IPS-NIHi11 (cell line): ENCODE measurements around the gene CEMIP.

Source experiments
- DNase-seq: peaks from one replicate; pipeline ENCODE4 v3.0.0; 2012; ENCODE audit warnings: mixed read lengths, low spot score

The CEMIP gene

DNA sequence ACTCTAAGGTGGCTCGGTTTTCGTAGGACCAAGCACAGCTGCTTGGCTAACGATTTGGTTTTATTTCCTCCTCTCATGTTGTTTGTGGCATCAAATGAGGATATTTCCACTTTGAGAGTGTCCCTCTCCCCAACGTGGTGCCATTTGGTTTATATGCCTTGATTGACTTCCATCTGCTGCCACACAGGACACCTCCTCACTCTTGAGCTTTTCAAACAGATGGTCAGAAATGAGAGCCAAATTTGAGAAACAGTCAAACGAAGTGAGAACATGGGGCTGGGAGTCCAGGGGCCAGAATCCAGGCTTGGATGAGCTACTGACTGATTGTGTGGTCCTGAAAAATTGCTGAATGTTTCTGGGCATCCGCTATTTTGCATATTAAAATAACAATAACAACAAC is 43.5 kb downstream of the CEMIP start:
- DNase-seq: no peak

DNA sequence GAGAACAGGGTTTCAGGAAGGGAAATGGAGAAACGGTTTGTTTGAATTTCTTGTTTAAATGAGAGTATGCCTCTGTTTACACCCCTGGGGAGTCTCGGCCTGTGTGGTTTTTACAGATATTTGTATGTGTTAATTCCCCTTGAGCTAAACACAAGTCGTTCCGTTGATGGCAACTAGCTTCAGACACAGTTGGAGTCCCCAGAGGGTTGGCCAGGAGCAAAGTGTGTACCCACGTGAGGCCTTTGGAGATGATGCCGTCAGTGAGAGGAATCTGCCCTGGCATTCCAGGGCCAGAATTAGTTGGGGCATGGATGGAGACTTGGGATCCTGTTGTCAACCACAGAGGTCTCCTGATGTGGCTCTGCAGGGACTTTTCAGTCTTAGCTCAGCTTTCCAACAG is 44.0 kb downstream of the CEMIP start:
- no peak for DNase-seq

DNA sequence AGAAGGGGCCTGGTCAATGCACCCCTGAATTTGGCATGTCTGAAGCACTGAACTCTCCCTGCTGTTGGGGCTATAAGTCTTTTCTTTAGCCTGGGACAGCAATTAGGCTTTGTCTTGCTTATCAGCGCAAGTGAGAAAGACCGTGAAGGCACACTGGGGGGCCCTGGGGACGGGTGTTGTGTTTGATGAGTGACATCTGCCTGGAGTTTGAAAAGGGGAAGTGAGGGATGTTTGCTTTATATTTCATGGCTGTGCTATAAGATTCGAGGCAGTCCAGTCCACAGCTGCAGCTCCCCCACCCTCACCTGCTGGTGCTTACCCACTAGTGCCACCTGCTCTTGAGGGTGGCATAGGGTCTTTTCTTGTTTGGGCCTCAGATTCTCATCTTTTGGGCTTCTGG is 44.8 kb downstream of the CEMIP start:
- DNase-seq: no peak

DNA sequence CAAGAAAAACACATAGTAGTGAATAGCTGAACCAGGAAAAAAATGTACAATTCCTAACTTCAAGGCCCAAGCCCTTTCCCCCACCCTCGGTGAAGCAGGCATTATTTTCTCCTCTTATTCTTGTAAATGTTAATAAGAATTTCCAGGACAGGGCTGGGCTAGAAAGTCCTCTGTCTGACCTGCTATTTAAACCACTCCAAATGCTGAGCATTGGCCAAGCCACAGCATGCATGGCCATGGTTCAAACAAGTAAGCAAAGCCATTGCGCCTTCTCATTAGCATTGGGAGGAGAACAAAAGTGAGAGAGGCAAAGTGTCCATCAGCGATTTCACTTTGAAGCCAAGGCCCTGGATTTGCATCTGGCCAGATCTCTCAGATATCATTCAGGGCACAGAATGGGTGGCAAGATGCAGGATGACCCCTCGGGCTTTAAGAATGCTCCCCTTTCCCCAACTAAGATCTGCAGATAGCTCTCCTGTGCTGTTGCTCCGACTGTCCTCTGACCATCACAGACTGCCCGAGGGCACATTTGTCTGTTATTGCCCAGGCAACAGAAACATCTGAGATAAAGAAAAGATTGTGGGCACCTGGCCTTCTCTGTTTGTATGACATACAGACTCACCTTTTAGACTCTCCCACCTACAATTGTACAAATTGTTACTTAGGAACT is 46.3 kb downstream of the CEMIP start:
- no peak for DNase-seq

DNA sequence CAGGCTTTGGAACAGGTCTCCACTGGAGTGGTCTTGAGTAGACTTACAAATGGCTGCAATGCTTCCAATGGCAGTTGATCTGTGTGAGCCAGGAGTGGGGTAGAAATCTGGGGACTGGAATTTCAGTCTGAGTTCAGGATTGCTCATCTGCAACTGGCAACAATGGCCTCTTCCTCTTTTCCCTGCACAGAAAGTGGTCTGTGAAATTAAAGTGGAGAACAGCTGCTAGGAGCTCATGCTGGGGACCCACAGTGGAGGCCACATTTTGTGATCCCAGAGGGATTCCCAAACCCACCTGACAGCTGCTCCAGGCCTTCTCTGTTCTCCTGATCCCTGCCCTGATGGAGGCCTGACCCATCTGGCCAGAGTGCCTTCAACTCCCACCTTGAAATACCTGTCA is 49.6 kb downstream of the CEMIP start:
- no peak for DNase-seq

DNA sequence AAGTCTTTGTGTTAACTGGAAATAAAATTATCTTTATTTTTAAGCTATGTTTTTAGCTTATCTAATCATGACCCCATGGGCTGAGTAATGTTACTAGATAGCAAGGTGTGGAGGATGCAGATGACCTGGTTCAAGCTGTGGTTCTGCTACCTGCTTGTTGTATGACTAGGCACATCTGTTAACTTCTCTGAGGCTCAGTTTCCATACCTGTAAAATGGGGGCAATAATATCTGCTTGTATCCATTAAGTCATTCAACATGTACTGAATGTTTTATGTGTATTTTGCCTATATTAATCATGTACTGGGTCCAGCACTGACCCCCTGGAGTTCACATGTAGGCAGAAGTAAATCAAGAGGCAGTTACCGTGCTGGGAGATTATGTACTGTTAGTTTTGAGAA is 51.5 kb downstream of the CEMIP start:
- no peak for DNase-seq

DNA sequence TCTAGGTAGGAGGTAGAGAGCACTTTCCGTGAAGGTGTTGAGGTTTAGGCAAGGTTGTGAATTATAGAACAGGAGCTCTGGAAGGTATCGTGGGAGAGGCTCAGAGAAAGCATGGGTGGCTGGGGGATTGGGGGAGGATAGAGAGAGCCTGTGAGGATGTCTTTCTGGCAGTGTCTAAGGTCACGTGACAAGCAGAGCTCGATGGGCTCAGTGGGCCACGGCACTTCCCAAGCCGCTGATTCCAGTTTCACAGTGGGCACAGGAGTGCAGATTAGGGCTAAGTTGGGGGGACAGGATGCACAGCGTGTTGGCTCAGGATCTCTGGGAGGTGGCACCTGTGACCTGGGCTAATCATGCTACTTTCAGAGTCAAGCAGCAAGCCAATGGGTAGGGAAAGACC is 52.0 kb downstream of the CEMIP start:
- no peak for DNase-seq

DNA sequence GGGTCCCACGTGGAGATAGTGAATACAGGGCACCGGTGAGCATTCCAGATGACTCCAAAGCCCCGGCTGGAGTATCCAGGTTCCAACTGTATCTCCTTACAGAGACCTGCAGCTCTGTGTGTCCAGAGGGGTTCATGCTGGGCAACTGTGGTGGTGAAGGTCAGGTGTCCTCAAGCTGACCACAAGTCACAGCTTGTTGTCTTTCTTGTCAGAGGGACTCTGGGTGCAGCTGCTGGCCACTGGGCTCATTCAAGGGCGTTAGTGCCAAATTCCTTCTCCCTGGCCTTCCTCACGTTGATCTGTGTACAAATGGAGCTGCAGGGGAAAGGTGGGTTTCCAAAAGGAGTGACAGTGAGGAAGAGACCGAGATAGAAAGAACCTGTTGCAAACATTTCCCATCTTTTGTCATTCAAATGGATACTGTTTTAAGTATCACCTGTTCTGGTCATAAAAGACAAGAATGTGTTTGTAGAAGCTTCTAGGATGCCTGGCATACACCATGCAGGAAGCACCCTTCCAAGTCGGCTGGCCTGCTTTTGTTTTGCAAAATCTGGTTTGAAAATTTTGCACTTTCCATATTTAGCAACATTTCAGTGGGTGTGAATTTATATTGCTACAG is 52.5 kb downstream of the CEMIP start:
- DNase-seq: no peak

DNA sequence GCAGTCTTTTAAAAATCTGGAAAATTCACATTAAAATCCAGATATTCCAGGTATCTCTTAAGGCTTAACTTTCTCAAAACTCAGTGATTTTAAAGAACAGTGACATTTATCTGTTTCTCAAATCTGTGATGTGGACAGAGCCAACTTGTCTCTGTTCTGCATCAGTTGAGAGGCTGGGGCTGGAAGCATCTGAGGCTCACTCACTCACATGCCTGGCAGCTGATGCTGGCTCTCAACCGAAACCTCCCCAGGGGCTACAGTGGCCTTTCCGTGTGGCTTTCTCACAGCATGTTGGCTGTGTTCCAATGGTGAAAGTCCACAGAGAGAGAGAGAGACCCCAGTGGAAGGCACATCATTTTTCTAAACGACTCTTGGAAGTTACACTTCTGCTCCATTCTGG is 53.5 kb downstream of the CEMIP start:
- DNase-seq: no peak

DNA sequence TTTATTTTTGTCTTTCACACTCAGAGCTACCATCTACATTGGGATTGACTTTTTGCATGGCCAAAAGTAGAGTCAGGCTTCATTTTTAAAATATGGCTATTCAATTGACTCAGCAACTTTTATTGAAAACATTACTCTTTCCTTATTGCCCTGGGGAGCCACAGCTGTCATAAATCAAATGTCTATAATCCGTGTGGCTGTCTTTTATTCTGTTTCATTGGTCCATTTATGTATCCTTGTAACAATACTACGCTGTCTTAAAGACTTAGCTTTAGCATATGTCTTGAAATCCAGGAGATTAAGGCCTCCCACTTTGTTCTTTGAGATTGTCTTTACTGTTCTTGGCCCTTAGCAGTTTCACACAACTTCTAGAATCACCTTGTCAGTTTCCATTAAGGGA is 55.2 kb downstream of the CEMIP start:
- no peak for DNase-seq

DNA sequence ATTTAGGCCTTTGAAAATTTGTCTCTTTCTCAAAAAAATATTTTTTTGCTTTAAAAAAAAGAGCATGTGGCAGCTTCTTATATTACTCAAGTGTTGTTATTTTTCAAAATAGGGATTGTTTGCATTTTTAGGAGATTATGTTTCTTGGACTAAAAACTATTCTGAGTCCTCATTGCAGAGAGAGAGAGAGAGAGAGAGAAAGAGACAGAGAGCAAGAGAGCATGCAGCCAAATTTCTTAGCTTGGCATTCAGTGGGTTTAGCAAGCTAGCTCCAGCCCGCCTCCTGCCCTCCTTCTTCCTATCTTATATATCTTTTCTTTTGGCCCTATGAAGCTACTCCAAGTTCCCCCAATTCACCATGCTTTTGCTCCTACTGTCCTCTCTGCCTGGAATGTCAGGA is 55.7 kb downstream of the CEMIP start:
- no peak for DNase-seq

DNA sequence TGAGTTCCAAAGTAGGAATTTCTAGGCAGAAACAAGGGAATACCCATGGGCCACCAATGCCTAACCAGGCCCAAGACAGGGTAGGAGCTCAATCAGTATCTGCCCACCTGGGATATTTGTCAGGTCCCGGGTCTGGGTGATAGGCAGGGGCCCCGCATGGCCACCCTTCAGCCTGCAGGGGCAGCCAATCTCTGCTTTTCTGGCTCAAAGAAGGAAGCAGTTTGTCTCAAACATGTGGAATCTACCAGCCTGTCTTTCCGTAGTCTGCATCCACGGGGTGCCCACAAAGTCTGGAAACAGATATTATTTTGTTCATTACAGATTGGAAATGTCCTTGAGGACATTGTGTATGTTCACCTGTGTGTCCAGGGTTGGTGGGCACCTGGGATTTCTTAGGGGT is 56.2 kb downstream of the CEMIP start:
- peak; percentile 77 for DNase-seq

DNA sequence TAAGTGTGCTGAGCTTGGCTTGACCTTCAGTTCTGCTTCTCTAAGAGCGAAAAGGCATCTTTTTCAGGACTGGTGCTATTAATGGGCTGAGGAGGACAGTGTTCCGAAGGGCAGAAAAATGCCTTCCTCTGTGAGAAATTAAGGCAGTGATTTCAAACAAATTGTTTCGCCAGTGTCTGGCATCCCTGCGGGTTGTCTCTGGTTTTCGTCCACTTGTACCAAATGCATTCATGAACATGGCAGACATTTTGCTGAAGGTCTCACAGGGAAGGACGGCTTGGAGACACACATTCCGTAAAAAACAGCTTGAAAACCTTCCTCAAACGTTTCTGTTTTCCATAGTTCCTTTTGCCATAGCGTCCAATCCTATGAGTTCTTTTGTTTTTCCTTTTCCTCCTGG is 57.1 kb downstream of the CEMIP start:
- DNase-seq: no peak

DNA sequence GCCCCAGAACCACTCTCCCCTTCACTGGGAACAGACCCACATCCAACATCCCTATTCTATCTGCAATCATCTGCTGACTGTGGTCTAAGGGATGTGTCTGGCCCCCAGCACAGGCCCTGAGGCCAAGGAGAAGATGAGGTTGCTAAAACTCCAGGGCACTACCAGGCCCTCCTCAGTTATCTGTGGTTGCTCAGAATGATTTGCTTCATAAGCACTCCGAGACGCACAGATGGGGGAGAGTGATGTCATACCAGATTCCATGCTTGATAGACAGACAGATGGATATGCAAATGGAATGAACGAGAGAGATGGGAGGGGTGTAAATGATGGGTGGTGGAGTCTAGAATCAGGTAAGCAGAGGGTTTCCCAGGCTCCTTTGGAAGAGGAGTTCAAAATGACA is 57.8 kb downstream of the CEMIP start:
- no peak for DNase-seq

DNA sequence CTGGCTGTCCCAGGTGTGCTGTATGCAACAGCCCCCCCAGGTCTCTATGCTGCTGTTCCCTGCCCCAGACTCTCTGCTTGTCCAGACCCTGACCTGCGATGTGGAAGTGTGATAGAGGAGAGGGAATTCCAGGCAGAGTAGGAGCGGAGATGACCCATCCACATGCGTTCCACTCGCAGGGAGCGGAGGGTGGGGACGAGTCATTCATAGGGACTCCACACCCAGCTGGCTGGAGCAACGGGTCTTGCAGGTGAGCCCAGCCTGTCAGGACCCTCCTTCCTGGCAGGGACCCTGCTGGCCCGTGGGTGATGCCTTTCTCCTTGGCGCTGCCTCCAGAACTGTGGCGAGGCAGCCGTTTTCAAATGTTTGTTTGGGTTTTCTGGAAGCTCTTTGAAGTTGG is 58.8 kb downstream of the CEMIP start:
- DNase-seq: no peak

DNA sequence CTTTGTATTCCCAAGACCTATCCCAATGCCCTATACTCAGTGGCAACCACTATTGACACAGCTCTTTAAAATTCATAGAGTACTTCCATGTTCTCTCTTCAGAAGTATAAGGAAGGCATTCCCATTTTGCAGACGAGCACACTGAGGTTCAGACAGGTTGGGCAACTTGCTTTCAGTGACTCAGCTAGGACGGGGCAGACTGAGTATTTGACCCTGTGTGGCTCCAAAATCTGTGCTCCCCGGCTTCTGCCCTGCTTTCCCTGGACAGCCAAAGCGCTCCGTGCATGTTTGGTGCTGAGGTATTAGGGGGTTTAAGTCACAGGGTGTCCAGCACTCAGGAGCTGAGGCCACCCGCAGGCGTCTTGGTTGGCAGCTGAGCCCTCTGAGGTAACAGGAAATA is 59.5 kb downstream of the CEMIP start:
- no peak for DNase-seq

DNA sequence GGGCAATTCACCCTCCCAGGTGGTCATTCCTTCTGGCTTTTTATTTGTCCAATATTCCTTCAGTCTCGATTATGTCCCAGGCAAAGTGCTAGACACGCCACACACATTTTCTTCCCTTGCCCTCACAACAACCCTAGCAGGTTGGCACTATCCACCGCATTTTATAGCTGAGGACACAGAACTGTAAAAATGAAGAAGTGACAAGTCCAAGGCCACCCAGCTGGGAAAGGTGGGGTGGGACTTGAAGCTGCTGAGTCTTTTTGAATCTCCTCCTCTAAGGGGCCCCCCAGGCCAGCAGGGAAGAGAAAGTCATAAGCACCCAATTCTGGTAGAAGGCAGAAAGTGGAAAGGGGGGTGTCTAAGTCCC is 60.6 kb downstream of the CEMIP start:
- DNase-seq: no peak

DNA sequence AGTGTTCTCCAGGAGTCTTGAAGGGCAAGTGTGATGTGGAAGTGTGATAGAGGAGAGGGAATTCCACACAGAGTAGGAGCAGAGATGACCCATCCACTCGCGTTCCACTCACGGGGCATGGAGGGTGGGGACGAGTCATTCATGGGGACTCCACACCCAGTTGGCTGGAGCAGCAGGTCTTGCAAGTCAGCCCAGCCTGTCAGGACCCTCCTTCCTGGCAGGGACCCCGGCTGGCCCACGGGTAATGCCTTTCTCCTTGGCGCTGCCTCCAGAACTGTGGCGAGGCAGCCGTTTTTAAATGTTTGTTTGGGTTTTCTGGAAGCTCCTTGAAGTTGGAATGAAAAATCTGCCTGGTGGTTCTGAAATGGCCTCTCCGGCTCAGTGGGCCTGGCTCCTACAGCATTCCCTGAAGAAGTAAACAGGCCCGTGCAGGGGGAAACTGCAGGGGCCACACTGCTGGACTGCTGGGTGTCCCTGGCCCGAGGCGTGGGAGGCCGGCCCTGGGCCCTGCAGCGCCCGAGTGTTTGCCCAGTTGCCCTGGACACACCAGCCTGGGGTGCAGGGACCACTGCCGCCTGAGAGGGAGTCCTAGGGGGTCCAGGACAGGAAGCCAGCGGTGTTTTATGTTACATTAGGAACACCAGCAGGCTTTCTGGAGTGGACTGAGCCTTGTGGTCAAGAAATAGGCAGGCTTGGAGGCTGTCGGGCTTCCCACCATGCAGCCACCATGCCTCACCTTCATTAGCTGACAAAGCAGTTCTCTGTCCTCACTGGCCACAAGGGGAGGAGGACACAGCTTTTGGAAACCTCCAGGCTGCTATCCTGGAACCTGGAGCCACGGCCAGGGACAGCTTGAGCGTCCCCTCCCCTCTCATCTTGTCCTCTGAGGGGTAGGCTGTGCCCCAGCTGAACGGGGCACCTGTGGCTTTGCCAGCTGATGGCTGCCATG is 61.3 kb downstream of the CEMIP start:
- no peak for DNase-seq

DNA sequence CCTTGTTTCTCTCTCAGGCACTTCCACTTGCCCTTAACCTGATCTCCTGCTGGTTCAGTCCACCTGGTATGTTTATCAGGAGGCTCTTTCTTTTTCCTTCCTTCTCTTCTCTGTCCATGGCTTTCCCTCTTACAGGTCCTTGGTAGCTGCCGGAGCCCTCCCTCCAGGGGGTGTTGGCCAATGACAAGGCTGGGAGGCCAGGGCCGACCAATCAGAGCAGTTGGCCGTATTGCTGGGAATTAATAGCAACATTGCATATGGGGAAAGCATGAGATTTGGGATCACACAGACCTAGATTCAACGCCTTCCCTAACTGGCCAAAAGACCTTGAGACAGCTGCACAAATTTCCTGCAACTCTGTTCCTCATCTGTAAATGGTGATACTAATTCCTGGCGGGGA is 62.4 kb downstream of the CEMIP start:
- no peak for DNase-seq

DNA sequence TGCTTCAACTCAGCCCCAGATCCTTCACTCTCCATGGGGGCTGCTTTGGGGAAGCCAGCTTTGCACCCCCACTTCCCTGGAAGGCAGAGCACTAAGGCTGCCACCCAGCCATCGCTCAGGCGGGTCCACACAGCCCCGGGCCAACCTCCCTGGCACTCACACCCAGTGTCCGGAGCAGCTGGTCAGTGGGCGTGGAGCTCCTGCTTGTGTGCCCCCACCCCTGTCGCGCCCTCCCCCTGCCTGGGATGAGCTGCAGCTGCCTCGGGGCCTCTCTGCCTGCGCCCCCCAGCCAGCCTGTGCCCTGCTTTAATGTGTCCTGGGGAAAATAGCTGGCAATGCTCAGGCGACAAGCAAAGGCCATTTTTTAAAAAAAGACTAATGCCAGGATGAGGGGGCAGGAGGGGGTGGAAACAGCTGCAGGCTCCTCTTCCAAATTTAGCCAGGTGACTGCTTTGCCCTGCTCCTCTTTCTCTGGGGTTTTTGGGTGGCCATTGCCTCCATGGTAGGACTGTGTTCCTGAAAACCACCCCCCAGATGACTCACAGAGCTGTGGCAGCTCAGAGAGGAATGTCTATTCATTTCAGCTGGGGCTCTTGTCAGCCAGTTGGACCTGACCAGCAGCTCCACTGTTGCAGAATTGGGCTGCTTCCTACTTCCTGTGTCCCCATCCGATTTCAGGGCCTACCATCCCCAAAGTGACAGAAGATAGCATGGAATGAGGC is 65.0 kb downstream of the CEMIP start:
- DNase-seq: no peak

DNA sequence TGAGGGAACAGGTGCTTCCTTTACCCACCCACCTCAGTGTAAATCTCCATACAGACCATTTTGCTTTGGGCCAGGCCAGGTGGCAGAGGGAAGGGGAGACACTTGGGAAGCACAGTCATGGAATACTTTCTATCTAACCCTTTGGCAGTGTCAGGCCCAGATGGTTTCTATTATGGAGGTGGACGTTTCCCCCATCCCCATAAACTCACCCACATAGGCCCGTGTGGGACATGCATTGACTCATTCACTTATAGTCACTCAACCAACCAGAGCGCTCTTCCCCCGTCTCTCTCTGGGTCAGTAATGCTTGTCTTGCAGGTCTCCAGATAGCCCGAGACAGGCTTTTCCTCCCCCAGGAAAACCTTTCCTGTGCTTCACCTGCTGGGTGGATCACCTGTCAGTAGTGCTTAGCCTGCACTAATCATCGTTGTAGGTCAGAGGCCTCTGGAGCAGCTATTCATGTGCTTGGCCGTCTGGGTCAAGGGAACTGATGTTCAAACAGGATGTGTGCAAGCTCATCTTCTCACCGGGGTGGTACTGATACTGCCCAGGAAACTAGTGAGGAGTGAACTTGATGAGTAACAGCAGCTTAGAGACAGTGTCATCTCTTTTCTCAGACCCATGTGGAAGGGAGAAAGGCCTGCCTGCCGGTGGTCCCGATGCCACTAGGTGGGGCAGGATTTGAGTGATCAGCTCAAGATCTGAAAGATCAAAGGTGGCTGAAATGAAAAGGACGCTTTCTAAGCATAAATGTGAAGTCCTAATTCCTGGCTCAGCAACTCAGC is 67.1 kb downstream of the CEMIP start:
- no peak for DNase-seq

DNA sequence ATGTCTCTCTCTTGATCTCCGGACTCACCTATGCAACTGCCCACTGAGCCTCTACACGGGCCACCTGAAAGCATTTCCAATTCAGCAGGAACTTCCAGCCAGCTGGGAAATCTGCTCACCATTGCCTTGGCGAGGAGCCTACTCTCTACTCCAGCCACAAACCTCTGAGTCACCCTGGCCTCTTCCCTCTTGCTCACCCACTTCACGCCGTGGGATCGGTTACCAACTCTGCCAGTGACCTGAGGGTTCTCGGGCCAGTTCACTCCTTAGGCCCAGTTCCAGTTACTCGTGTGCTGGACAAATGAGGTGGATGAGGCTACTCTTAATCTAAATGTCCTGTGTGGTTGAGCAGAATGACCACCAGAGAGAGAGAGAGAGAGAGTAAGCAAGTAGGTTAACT is 70.1 kb downstream of the CEMIP start:
- no peak for DNase-seq
